Measurements from ENCODE around the gene EXOC4.

GRCh38 chr7:133863362-133864061, 610.6 kb downstream of the EXOC4 start:
- TF ChIP-seq CTCF (conservative IDR thresholded peaks at IDR 0.05): no peak
- no peak for TF ChIP-seq ZFX (IDR thresholded peaks at IDR 0.05)
